Lower leg skin (tissue), 4 donors: ENCODE measurements around the gene SPSB4. TPM values are rescaled to one million over a fixed set of nuclear protein-coding genes. Genes with fewer than 3 reads are reported as not detected.

ENCODE experiments used
- DNase-seq, 2 donors: peaks; one replicate each; pipeline ENCODE4 v3.0.0-alpha.2; 2019; ENCODE audit warnings: low spot score in 2 of 2
- H3K4me3 ChIP-seq: fragments of 200-600 bp; sonication (generic); 2 replicates; pipeline ENCODE4 v1.5.1; 2017; ENCODE audit warnings: mild to moderate bottlenecking, low read depth; ENCODE audit not compliant: poor library complexity, severe bottlenecking
- POLR2A ChIP-seq, 2 donors: fragments of 450-650 bp; IDR thresholded peaks; one replicate each; pipeline ENCODE4 v1.6.1; 2016 to 2017; ENCODE audit warnings: antibody characterized with exemption in 2 of 2, mild to moderate bottlenecking in 1 of 2, moderate library complexity in 1 of 2
- WGBS, 2 donors: methylation state at CpG; one replicate each; pipeline ENCODE4 v1.1.5; 2018; 5-methylcytosine and 5-hydroxymethylcytosine counted together
- intact Hi-C: fragments of 100-400 bp; cut with DNase I; formaldehyde crosslinking; loops from one replicate; pipeline ENCODE4 v1.15.0; 2023; ENCODE audit warnings: low total_unique reads
- total RNA-seq, 4 donors: library from RNA; depleted of rRNA; stranded (reverse); fragments of >200 nt; gene quantifications; one replicate each; pipeline ENCODE4 v1.1.0, GENCODE V29; 2016
- TF ChIP-seq, protein P1 (sequence below), 3 donors: fragments of 450-650 bp; IDR thresholded peaks; one replicate each; pipeline ENCODE4 v1.5.1; 2016; ENCODE audit warnings: antibody characterized with exemption in 3 of 3, mild to moderate bottlenecking in 3 of 3, moderate library complexity in 2 of 3

The SPSB4 gene
- total RNA-seq, 4 donors from 2014 or later = 0.10 TPM; not detected in 3

DNA sequence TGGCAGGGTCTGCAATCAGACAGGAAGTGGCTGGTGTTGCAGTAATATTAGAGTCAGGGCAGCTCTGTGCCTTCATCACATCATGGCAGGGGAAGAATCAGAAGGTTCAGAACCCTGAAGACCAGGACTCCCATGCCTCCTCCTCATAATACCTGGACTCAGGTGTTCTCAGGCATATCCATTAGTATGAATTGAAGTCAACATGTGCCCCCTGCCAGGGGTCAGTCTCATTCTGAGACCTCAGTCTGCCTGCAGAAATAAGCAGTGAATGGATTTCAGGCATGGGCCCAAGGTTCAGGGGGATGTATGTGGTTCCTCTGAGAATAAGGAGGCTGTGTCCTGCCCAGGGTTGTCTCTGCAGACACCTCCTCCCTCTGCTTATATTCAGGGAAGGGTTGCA lies 74.2 kb downstream of the SPSB4 start:
- DNase-seq = peak in 1 of 2 donors; percentile 20
- no peak overlapping the region for H3K4me3 ChIP-seq
- intact Hi-C loops = no loop called here
- TF ChIP-seq POLR2A (IDR thresholded peaks at IDR 0.05) = no peak
- TF ChIP-seq, protein P1, sequence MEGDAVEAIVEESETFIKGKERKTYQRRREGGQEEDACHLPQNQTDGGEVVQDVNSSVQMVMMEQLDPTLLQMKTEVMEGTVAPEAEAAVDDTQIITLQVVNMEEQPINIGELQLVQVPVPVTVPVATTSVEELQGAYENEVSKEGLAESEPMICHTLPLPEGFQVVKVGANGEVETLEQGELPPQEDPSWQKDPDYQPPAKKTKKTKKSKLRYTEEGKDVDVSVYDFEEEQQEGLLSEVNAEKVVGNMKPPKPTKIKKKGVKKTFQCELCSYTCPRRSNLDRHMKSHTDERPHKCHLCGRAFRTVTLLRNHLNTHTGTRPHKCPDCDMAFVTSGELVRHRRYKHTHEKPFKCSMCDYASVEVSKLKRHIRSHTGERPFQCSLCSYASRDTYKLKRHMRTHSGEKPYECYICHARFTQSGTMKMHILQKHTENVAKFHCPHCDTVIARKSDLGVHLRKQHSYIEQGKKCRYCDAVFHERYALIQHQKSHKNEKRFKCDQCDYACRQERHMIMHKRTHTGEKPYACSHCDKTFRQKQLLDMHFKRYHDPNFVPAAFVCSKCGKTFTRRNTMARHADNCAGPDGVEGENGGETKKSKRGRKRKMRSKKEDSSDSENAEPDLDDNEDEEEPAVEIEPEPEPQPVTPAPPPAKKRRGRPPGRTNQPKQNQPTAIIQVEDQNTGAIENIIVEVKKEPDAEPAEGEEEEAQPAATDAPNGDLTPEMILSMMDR (IDR thresholded peaks at IDR 0.05) = no peak

DNA sequence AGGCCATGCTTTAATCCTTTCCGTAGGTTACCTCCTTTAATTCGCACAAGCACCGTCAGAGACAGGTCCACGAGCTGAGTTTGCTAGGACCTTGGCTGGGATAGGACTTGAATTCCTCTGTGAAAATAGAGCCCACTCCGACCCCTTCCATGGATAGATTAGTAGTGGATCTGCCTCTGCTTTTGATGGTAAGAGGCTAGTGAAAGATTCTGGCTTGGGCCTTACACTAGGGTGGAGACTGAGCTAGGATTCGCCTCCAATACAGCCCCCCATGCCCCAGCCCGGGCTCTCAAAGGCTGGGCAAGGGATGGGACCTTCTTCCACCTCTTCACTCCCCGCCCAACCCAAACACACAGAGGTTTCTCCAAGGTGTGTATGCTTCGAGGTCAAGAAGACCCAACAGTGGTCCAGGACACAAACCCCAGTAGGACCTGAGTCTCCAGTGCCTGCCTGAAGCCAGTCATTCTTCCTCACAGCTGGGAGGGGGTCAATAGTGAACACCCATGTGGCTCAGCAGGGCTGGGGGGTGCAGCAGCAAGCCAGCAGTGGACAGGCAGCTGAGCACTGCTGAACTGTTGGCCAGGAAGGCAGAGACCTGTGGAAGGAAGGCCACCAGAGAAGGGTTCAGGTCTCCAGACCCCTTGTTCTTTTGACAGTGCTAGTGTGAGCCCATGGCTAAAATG lies 75.7 kb downstream of the SPSB4 start:
- H3K4me3 ChIP-seq = no peak overlapping the region
- peak in 1 of 2 donors; percentile 42 for DNase-seq
- intact Hi-C loops = no loop called here
- TF ChIP-seq POLR2A (IDR thresholded peaks at IDR 0.05) = no peak
- TF ChIP-seq, protein P1 (IDR thresholded peaks at IDR 0.05) = no peak
- WGBS, 2 donors = 91% methylated on average over 8 to 9 of the region's 9 CpGs

DNA sequence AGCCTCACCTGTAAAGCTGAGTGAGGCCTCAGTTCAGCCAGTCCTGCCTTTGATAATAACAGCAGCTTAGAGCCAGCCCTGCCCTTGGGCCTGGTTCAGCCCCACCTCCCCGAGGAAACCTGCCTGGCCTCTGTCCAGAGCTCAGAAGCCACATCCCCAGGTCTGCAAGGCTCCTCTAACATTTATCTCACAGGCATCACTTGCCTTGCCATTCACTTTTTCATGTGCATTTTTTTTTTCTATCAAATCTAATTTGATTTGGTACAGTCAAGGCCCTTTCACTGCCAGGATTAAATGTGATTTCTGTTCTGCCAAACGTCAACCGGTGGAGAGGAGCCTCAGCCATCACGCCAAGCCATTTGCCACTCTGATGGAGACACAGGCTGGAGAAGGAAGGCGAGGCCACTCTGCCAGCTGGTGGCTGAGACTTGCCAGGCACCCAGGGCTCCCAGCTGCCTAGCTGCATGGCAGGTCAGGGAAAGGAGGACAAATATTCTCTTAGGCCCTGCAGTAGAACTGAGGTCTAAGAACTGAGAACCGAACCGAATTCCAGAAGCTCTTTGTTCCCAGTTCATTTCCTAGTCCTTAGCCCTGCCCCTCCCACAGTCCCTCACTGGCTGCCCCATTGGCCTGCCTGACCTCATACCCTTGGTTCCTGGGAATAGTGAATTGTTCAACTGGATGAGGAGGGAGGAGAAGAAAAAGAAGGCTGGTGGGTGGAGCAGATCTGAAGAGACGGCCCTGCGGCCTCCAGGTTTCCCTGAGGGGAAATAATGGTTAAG lies 76.4 kb downstream of the SPSB4 start:
- intact Hi-C loops = no loop called here
- WGBS, 2 donors = 63 to 72% methylated on average over 9 of the region's 9 CpGs
- DNase-seq = no peak

DNA sequence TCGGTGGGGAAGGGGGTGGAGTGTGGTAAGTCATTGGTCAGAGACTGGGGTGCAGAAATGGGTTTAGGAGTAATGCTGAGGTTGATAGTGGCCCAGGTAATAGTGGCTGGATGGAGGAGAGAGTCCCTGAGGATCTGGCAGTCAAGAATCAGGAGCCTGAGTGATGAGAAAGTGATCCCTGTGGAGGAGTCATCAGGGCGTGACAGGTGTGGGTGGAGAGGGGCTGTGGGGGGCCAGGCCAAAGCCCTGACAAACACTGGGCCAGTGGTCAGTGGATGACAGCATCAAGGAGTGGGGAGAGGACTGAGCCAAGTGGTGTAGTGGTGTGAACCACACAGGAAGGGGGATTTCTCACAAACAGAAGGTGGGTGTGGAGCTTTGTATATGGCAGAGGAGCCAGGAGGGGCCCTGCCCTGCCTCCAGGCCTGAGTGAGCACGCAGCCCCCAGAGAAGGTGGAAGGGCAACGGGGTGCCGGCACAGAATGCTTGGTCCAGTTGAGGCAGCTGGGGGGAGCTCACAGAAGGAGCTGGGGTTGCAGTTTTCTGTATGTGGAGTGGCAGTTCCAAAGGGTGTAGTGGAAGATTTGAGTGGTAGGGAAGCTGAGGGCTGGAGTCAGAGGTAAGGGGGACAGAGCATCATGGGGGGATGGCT lies 77.1 kb downstream of the SPSB4 start:
- 87 to 88% methylated on average over 5 of the region's 5 CpGs for WGBS, 2 donors
- intact Hi-C loops = no loop called here
- H3K4me3 ChIP-seq = no peak overlapping the region
- TF ChIP-seq, protein P1 (IDR thresholded peaks at IDR 0.05) = no peak
- no peak for TF ChIP-seq POLR2A (IDR thresholded peaks at IDR 0.05)
- DNase-seq = no peak

More for the DNA sequence above, 76.4 kb downstream of the SPSB4 start:
- no peak for TF ChIP-seq POLR2A (IDR thresholded peaks at IDR 0.05)
- H3K4me3 ChIP-seq = no peak overlapping the region

DNA sequence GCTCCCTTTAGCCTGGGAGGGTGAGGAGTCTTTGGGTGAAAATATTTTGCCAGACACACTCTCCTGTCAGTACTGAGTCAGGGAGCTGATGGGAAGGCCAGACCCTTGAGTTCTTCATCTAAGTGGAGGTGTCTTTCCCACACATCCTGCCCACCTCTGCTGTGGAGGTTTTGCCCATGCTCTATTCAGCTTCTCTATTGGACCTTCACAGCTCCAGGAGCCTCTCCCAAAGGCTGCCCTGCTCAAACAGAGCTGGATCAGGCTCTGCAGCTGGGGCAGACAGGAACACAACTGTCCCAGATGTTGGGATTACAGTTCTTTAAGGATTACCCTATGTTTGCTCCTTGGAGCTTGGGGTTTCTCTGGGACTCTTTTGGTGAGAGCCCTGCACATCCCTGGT lies 77.9 kb downstream of the SPSB4 start:
- H3K4me3 ChIP-seq = no peak overlapping the region
- peak in 1 of 2 donors; percentile 70 for DNase-seq
- intact Hi-C loops = no loop called here
- no peak for TF ChIP-seq POLR2A (IDR thresholded peaks at IDR 0.05)
- TF ChIP-seq, protein P1 (IDR thresholded peaks at IDR 0.05) = no peak

DNA sequence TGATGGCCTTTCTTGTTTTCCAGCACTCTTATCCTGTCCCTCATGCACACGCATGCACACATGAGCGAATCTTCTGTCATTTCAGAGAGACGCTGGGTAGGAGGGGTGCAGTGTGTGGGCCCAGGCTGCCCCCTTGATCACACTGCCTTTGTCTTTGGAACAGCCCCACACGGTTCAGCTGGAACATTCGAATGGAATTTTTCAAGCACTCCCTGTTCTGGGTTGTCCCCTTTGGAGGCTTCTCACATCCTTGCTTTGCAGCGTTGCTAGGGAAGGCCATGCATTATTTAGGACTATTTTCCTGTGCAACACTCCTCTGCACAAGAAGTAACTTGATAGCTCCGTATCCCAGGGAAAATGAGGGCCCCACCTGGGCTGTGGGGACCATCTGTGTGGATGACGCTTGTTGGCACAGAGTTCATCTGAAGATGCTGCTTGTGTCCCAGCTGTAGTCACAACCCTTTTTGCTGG lies 78.4 kb downstream of the SPSB4 start:
- 59% methylated on average over 8 of the region's 8 CpGs for WGBS, 2 donors
- TF ChIP-seq, protein P1 (IDR thresholded peaks at IDR 0.05) = no peak
- TF ChIP-seq POLR2A (IDR thresholded peaks at IDR 0.05) = no peak
- intact Hi-C loops = no loop called here
- no peak overlapping the region for H3K4me3 ChIP-seq
- peak in 1 of 2 donors; percentile 28 for DNase-seq
